Breast epithelium (tissue), 3 donors: Measurements from ENCODE around the gene LPP.

ENCODE experiments used
- CTCF ChIP-seq, 3 donors: fragments of 450-650 bp; IDR thresholded peaks; one replicate each; pipeline ENCODE4 v1.5.1; 2016 to 2017; ENCODE audit warnings: antibody characterized with exemption in 3 of 3, mild to moderate bottlenecking in 3 of 3, moderate library complexity in 3 of 3
- POLR2A ChIP-seq: fragments of 450-650 bp; IDR thresholded peaks from one replicate; pipeline ENCODE4 v1.6.1; 2016; ENCODE audit warnings: antibody characterized with exemption, mild to moderate bottlenecking, moderate library complexity

GRCh38 chr3:188217011-188217463, 63.1 kb downstream of the LPP start:
- TF ChIP-seq CTCF (IDR thresholded peaks at IDR 0.05) (no peak), POLR2A (no peak)
